SKM-1 treated with dmso at 0.1 percent for 144 hours (cell line): ENCODE data around the gene SUSD1.

Experiments
- DNase-seq: peaks from one replicate; lab custom pipeline; 2025; ENCODE audit not compliant: unreplicated experiment; lab: John Stamatoyannopoulos, UW

The SUSD1 gene

GRCh38 chr9:112020680-112021596 is 154.2 kb downstream of the SUSD1 start:
- no peak for DNase-seq

GRCh38 chr9:112017878-112018277 is 157.2 kb downstream of the SUSD1 start:
- no peak for DNase-seq

GRCh38 chr9:112015736-112016135 is 159.4 kb downstream of the SUSD1 start:
- DNase-seq = no peak

GRCh38 chr9:112015149-112015548 is 159.9 kb downstream of the SUSD1 start:
- no peak for DNase-seq

GRCh38 chr9:112013266-112013665 is 161.8 kb downstream of the SUSD1 start:
- no peak for DNase-seq

- peak; percentile 75 for DNase-seq
Observed at GRCh38 chr9:112012026-112012902, 162.8 kb downstream of the SUSD1 start.

- no peak for DNase-seq
Observed at GRCh38 chr9:112011051-112011620, 164.0 kb downstream of the SUSD1 start.

- DNase-seq = no peak
Observed at GRCh38 chr9:112010537-112010936, 164.6 kb downstream of the SUSD1 start.

GRCh38 chr9:112009656-112010055 is 165.4 kb downstream of the SUSD1 start:
- no peak for DNase-seq

- no peak for DNase-seq
Observed at GRCh38 chr9:112007575-112008240, 167.4 kb downstream of the SUSD1 start.

GRCh38 chr9:112006361-112007020 is 168.6 kb downstream of the SUSD1 start:
- no peak for DNase-seq

- no peak for DNase-seq
Observed at GRCh38 chr9:112005939-112006338, 169.2 kb downstream of the SUSD1 start.

- DNase-seq = no peak
Observed at GRCh38 chr9:112003538-112003937, 171.6 kb downstream of the SUSD1 start.

GRCh38 chr9:112002847-112003457 is 172.1 kb downstream of the SUSD1 start:
- DNase-seq = no peak

GRCh38 chr9:112002131-112002846 is 172.8 kb downstream of the SUSD1 start:
- no peak for DNase-seq

- DNase-seq = no peak
Observed at GRCh38 chr9:112000743-112001142, 174.4 kb downstream of the SUSD1 start.

- DNase-seq = no peak
Observed at GRCh38 chr9:111999319-111999718, 175.8 kb downstream of the SUSD1 start.

GRCh38 chr9:111997831-111998230 is 177.3 kb downstream of the SUSD1 start:
- no peak for DNase-seq

- DNase-seq = no peak
Observed at GRCh38 chr9:111994831-111995458, 180.2 kb downstream of the SUSD1 start.
